HG03469 (cell line): Measurements from ENCODE around the gene UROC1.

Experiments
- ATAC-seq: cut with Tn5 transposase; IDR thresholded peaks from one replicate; pipeline ENCODE4 v1.9.1; 2021; ENCODE audit warnings: mild to moderate bottlenecking, moderate library complexity, moderate number of reproducible peaks; ENCODE audit not compliant: unreplicated experiment

The UROC1 gene

GRCh38 chr3:126497956-126498355 is 19.6 kb downstream of the UROC1 start:
- no peak for ATAC-seq

- no peak for ATAC-seq
Observed at GRCh38 chr3:126496894-126497850, 20.4 kb downstream of the UROC1 start.

GRCh38 chr3:126495786-126496185 is 21.8 kb downstream of the UROC1 start:
- no peak for ATAC-seq

DNA sequence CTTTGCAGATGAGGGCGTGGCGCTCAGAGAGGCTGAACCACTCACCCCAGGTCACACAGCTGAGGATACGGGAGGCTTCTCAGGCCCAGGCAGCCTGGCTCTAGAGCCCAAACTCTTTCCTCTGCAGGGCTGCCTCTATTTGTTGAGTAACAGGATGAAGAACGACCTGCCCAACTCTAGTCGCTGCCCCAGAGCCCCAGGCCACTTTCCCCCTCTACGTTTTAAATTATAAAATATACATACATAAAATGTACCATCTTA is 22.7 kb downstream of the UROC1 start:
- no peak for ATAC-seq

GRCh38 chr3:126494204-126494969 is 23.2 kb downstream of the UROC1 start:
- no peak for ATAC-seq

DNA sequence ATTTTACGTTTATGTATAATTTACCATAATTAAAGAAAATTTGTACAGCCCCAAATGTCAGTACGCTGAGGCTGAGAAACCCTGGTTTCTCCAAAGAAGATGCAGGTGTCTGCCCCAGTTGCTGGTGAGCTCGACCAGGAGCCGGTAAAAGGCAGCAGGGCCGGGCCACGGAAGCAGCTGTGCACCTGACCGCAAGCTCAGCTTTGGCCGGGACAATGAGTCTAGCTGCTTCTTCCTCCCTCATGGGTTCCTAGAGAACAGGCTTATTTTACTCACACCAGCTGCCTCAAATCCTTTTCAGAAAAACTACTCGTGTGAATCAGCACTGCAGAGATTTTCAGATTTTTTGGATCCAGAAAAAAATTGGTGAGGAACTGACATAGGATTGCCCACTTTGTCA is 23.8 kb downstream of the UROC1 start:
- no peak for ATAC-seq

GRCh38 chr3:126493051-126493450 is 24.5 kb downstream of the UROC1 start:
- ATAC-seq, result no peak

DNA sequence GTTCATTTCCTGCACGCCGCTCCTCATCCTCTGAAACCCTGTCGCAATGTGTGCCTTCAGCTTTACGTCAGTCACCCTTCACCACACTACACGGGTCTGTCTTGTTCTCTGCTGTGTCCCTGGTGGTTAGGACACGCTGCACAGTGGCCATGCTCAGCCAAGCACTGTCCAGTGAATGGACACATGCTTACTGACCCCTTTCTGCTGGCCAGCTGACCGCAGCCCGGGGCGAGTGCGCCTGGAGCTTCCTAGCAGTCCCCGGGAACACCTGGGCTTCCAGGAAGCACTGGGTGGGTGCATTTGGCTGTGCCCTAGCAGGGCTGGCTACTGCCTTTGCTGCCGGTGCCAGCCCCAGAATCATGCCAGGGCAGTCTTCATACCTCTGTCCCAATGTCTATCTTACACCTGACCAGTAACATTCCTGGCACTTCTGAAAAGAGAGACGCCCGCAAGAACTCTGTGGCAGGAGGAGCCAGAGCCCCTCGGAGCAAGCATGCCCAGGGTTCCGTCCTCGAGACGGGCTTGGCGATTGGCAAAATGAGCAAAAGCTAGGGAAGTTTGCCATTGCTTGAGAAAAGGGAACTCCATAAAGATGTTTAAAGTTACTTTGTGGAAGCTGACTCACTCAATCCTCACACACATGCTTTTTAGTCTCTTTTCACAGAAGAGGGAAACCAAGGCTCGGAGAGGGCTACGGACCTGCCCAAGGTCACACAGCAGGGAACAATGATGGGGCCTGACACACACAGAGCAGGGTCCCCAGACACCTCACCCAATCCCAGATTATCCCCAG is 26.2 kb downstream of the UROC1 start:
- ATAC-seq, result no peak

DNA sequence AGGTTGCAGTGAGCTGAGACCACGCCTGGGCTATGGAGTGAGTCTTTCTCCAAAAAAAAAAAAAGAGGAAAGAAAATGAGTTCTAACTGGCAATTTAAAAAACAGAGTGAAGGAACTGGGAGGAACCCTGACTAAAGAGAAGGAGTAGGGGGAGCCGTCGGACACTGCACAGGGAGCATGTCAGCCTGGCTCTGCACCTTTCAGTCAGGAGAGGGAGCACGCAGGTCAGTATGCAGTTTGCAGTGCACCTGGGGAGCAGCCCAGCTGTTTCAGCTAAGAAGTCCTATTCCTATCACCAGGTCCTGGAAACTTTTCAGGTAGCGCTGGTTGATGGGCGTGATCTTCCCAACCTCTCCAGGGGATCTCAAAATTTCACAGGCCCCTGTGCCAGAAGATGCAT is 27.0 kb downstream of the UROC1 start:
- no peak for ATAC-seq

DNA sequence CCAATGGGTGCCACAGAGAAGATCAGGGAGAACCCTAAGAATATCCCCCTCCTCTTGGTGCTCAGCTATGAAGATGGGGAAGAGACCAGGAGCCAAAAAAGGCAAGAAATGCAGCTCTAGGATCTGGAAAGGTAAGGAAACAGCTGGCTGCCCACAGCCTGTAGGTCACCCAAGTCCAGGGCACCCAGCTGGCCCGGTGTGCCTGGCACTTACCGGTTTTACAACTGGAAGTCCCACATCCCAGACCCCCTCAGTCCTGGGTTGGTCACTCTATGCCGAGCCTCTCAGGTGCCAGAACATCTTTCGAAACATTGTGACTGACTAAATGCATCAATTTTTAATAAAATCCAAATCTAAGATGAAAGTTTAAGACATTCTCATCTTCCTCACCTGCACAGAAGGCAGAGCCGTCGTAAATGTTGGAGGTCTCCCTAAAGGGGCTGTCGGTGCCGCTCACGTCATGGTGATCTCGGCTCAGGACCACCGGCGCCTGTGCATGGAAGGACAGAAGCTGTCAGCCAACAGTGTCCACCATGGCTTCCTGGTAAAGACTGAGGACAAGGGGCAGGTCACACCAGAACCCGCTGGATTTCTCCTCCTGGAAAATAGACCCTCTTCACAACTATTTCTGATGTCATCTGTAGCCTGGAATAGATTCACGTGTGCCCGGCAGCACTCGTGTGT is 28.5 kb downstream of the UROC1 start:
- no peak for ATAC-seq

DNA sequence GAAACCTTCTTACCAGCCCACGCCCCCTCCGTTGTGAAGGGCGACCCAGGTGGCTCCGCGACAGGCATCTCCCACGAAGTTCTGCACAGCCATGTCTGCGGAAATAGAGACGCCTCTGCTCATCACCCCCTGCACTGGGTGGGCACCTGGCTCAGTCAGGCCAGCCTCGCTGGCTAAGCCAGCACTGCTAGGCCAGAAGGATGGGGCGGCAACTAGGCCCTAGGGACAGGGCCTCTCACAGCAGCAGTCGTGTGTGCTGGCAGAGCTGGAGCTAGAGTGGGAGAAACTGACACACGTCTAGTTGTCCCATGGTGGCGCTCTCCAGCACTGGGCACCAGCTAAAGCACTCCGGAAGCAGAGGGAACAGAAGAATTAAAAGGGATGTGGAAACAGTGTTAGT is 29.4 kb downstream of the UROC1 start:
- ATAC-seq, result no peak

- ATAC-seq, result no peak
Observed at GRCh38 chr3:126487151-126487771, 30.3 kb downstream of the UROC1 start.

GRCh38 chr3:126486360-126486847 is 31.2 kb downstream of the UROC1 start:
- ATAC-seq, result no peak

DNA sequence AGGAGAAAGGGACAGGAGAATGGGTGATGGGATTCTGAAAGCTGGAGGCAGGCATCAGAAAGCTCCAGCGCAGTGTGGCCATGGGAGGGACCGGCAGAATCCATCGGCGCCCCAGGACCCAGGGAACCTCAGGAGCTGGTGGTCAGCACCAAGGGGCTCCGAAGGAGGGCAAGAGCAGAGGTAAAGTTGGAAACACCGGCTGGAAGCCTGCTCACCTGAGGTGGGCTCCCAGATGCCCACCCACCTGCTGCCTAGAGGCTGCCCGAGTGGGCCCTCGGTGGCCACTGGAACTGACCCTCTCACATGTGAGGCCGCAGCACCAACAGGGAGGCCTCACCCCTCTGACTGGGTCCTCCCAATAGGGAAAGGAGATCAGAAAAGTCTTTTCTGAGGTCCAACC is 31.6 kb downstream of the UROC1 start:
- no peak for ATAC-seq

GRCh38 chr3:126485176-126485897 is 32.2 kb downstream of the UROC1 start:
- ATAC-seq, result no peak

DNA sequence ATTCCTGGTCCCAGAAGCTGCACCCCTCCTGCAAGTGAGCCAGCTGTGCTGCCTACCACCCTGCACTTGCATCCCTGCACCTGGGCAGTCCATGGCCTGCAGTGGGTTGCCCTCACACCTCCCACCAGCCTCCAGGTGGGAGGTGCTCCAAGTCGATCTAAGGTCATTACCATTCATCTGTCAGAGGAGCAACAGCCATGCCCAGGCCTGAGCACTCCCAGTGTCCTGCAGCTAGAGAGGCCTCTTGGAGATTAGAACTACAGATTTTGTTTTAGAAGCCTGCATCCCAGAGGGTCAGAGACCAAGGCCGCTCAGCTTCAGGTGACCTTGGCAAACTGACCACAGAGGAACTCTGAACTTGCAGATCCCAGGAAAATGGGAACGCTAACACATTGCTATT is 32.9 kb downstream of the UROC1 start:
- ATAC-seq, result no peak

DNA sequence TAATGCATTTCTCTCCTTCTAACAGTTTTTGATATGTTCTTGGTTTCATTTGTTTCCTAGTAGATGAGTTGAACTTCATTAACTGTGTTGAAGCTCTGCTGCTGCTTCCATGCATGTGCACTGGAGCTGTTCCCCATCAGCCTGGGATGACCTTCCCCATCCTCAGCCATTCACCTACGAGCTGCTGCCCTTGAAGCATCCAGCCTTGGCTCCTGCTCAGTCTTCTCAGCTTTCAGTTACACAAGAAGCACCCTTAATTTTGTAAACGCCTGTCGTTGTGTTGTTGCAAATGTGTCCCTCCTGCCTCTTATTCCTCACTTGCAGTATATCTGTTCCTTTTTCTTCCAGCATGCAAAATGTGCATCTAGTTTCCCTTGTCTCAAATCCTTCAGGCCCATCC is 33.4 kb downstream of the UROC1 start:
- no peak for ATAC-seq

DNA sequence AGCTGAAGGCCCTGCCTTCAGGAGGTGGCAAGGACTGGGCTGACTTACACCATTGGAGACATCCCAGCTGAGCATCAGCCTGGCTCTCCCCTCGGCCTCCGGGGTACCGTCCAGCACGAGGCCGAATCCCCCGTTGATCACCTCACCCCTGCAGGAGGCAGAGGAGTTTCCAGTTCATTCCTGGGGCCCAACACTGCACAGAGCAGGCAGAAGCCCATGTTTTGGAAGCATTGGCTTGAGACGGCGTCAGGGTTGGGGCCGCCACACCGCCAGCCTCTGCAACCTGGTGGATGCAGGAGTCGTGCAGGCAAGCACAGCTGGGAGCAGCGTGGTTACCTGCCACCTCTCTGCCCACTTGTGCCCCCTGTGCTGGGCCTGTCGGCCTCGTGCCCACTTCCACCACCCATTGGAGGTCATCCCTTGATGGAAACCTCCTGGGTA is 34.2 kb downstream of the UROC1 start:
- ATAC-seq, result no peak

DNA sequence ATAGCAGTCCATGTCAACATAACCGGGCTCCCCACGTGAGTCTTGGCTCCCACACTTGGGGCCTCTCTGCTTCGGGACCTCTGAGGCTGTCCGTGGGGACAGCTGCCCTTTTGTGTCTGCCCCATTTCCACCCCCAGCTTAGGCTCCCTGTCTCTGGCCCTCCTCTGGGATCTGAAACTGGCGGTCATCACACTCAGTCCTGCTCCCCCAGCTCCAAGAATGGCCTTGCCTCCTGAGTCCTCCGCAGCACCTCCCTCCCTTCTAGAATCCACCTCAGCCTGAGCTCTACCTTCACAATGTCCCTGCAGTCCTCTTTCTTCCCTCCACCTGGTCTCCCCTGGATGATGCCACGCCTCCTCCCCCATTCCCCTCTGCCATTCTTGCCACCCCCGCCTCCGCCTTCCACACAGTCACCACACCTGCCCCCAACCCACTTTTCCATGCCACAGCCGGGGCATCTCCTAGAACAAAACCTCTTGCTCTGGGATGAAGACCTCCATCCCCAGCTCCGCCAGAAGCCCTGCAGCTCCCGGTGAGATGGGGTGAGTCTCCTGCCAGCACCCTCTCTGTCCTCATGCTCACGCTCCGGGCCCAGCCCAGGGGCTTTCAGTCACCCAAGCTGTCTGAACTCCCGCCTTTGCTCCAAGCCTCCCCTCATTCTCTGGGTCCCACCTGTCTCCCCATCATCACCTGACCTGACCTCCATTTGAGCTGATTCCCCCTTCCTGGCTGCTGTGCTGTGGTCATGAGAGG is 34.9 kb downstream of the UROC1 start:
- no peak for ATAC-seq
